Transverse colon (tissue), 4 donors: ENCODE measurements around the gene ZFAND2A. TPM values are rescaled to one million over a fixed set of nuclear protein-coding genes. Genes with fewer than 3 reads are reported as not detected.
"Not testable (repeated sequence)": the region's sequence is repeated elsewhere in the genome, so short reads cannot be mapped to it uniquely, and the experiment has no call there.

Experiments used
- DNase-seq: peaks from one replicate; pipeline ENCODE4 v3.0.0-alpha.2; 2019
- H3K27ac ChIP-seq, 4 donors: fragments of 200-600 bp; sonication (generic); 2 replicates each; pipeline ENCODE4 v1.5.1; 2016 to 2018; ENCODE audit warnings: inconsistent platforms in 4 of 4
- H3K27me3 ChIP-seq: fragments of 200-600 bp; sonication (generic); 2 replicates; pipeline ENCODE4 v1.5.1; 2017; ENCODE audit warnings: inconsistent platforms
- H3K36me3 ChIP-seq, 4 donors: fragments of 200-600 bp; sonication (generic); 2 replicates each; pipeline ENCODE4 v1.5.1; 2017 to 2019; ENCODE audit warnings: inconsistent platforms in 4 of 4
- H3K4me1 ChIP-seq, 4 donors: fragments of 200-600 bp; sonication (generic); 2 replicates each; pipeline ENCODE4 v1.5.1; 2017 to 2020; ENCODE audit warnings: inconsistent platforms in 4 of 4
- H3K4me3 ChIP-seq, 4 donors: fragments of 200-600 bp; sonication (generic); 1 replicate in 1 of 4; 2 replicates in 3 of 4; pipeline versions ENCODE4 v1.5.1 to v1.6.1; 2017 to 2019; ENCODE audit warnings: inconsistent platforms in 4 of 4
- H3K9me3 ChIP-seq, 2 donors: fragments of 200-600 bp; sonication (generic); 2 replicates each; pipeline ENCODE4 v1.5.1; 2017 to 2019; ENCODE audit warnings: inconsistent platforms in 2 of 2
- CTCF ChIP-seq, 5 experiments: fragments of 200-600 bp in 3 of 5; fragments of 450-650 bp in 2 of 5; sonication (generic) in 3 of 5; IDR thresholded peaks; 1 replicate in 2 of 5; 2 replicates in 3 of 5; pipeline ENCODE4 v1.5.1; 2016 to 2017; ENCODE audit warnings: antibody characterized with exemption in 5 of 5, inconsistent platforms in 3 of 5, mild to moderate bottlenecking in 2 of 5, moderate library complexity in 1 of 5
- EP300 ChIP-seq: sonication (generic); formaldehyde crosslinking; IDR thresholded peaks from one replicate; pipeline ENCODE4 v1.6.1; 2017; ENCODE audit warnings: antibody characterized with exemption, low read depth
- POLR2A ChIP-seq: fragments of 450-650 bp; IDR thresholded peaks from one replicate; pipeline ENCODE4 v1.6.1; 2016; ENCODE audit warnings: antibody characterized with exemption, mild to moderate bottlenecking, moderate library complexity
- POLR2AphosphoS5 ChIP-seq, 3 donors: sonication (generic); formaldehyde crosslinking; IDR thresholded peaks; one replicate each; pipeline ENCODE4 v1.6.1; 2016; ENCODE audit warnings: antibody characterized with exemption in 3 of 3
- WGBS, 2 donors: methylation state at CpG; one replicate each; pipeline ENCODE4 v1.1.5; 2018; ENCODE audit warnings: low coverage in 1 of 2; 5-methylcytosine and 5-hydroxymethylcytosine counted together
- in situ Hi-C, 4 donors: fragments of 200-750 bp; cut with MboI; loops; one replicate each; pipeline versions ENCODE4 v1.15.0 to v1.15.1; 2017; ENCODE audit warnings: low sequenced_read_pairs in 3 of 4, low pct_ligation_motif_present in 1 of 4, low pct_unique_long_range_greater_than_20kb in 1 of 4
- intact Hi-C: fragments of 100-400 bp; cut with DNase I; formaldehyde crosslinking; loops from one replicate; pipeline ENCODE4 v1.15.1; 2023; ENCODE audit warnings: low total_unique reads
- total RNA-seq, 4 donors: library from RNA; depleted of rRNA; stranded (reverse); fragments of >200 nt; gene quantifications; one replicate each; pipeline ENCODE4 v1.1.0, GENCODE V29; 2016

ZFAND2A gene
- total RNA-seq, 4 donors from 2014 or later = 33.3 to 124 (median 53.1) TPM

- Histone ChIP-seq H3K27ac (no peak overlapping the region), H3K9me3 (no peaks in the 10 kb centered on the region), H3K27me3 (peaks cover 70% of the 10 kb centered on the region), H3K4me3 (no peak overlapping the region), H3K4me1 (peaks cover 0 to 6% (median 3%) of the 10 kb centered on the region in 4 donors), H3K36me3 (no peaks in the 10 kb centered on the region)
- DNase-seq = no peak
- intact Hi-C loops = no loop called here
- in situ Hi-C loops = no loop called here
- TF ChIP-seq CTCF (IDR thresholded peaks at IDR 0.05) (no peak), POLR2AphosphoS5 (IDR thresholded peaks at IDR 0.05) (no peak), POLR2A (no peak), EP300 (no peak)
- WGBS, 2 donors = 77% methylated on average over 15 of the region's 15 CpGs; no CpG with 5 or more reads in 1 of the 2 donors
Observed at GRCh38 chr7:1201916-1202315, 41.9 kb upstream of the ZFAND2A start.

- peaks cover 68% of the 10 kb centered on the region for H3K27me3 ChIP-seq
- H3K27ac ChIP-seq = no peak overlapping the region
- no peak for DNase-seq
- no peaks in the 10 kb centered on the region for H3K9me3 ChIP-seq
- H3K36me3 ChIP-seq = no peaks in the 10 kb centered on the region
- H3K4me1 ChIP-seq = peaks cover 0 to 6% (median 3%) of the 10 kb centered on the region in 4 donors
- no peak for TF ChIP-seq CTCF (IDR thresholded peaks at IDR 0.05)
- TF ChIP-seq POLR2A = no peak
- no peak for TF ChIP-seq EP300
- TF ChIP-seq POLR2AphosphoS5 (IDR thresholded peaks at IDR 0.05) = no peak
- intact Hi-C loops (no loop called here), in situ Hi-C loops (no loop called here)
- H3K4me3 ChIP-seq = no peak overlapping the region
- WGBS, 2 donors = 68% methylated on average over 19 of the region's 19 CpGs; no CpG with 5 or more reads in 1 of the 2 donors
Observed at GRCh38 chr7:1200045-1200444, 40.0 kb upstream of the ZFAND2A start.

- peaks cover 0 to 6% (median 3%) of the 10 kb centered on the region in 4 donors for H3K4me1 ChIP-seq
- intact Hi-C loops = no loop called here
- no peak for DNase-seq
- no peak overlapping the region for H3K4me3 ChIP-seq
- H3K27ac ChIP-seq = no peak overlapping the region
- H3K27me3 ChIP-seq = peaks cover 75% of the 10 kb centered on the region
- WGBS, 2 donors = 24 to 33% methylated on average over 8 to 15 of the region's 15 CpGs
- TF ChIP-seq POLR2AphosphoS5 (IDR thresholded peaks at IDR 0.05) (peak in 2 of 3 donors; percentile 12 to 35), EP300 (no peak)
- H3K36me3 ChIP-seq = no peaks in the 10 kb centered on the region
- in situ Hi-C loops = no loop called here
- H3K9me3 ChIP-seq = no peaks in the 10 kb centered on the region
Observed at GRCh38 chr7:1197997-1198625, 38.1 kb upstream of the ZFAND2A start.

GRCh38 chr7:1196950-1197349, 37.0 kb upstream of the ZFAND2A start:
- 87% methylated on average over 6 of the region's 6 CpGs; no CpG with 5 or more reads in 1 of the 2 donors for WGBS, 2 donors
- Histone ChIP-seq H3K27ac (no peak overlapping the region), H3K9me3 (no peaks in the 10 kb centered on the region), H3K4me1 (peaks cover 0 to 6% (median 3%) of the 10 kb centered on the region in 4 donors), H3K36me3 (no peaks in the 10 kb centered on the region), H3K27me3 (peaks cover 78% of the 10 kb centered on the region), H3K4me3 (no peak overlapping the region)
- no peak for DNase-seq
- TF ChIP-seq EP300 (no peak), POLR2A (no peak), POLR2AphosphoS5 (IDR thresholded peaks at IDR 0.05) (no peak), CTCF (IDR thresholded peaks at IDR 0.05) (no peak)
- in situ Hi-C loops = no loop called here
- intact Hi-C loops = no loop called here

GRCh38 chr7:1196441-1196840, 36.4 kb upstream of the ZFAND2A start:
- peaks cover 76% of the 10 kb centered on the region for H3K27me3 ChIP-seq
- H3K36me3 ChIP-seq, H3K27ac ChIP-seq, DNase-seq, H3K4me3 ChIP-seq, H3K4me1 ChIP-seq, H3K9me3 ChIP-seq, in situ Hi-C loops, intact Hi-C loops: not testable (repeated sequence)
- WGBS, 2 donors = no CpG with 5 or more reads among the region's 4 CpGs
